Umbilical cord (tissue), 2 donors: Measurements from ENCODE around the gene JPH2. TPM values are rescaled to one million over a fixed set of nuclear protein-coding genes. Genes with fewer than 3 reads are reported as not detected.
"Not testable (repeated sequence)": the region's sequence is repeated elsewhere in the genome, so short reads cannot be mapped to it uniquely, and the experiment has no call there.

Experiments used
- DNase-seq: peaks from one replicate; pipeline ENCODE4 v3.0.0-alpha.2; 2015; ENCODE audit warnings: low spot score
- total RNA-seq: library from RNA; depleted of rRNA; stranded (reverse); fragments of >200 nt; gene quantifications from one replicate; pipeline ENCODE4 v1.2.3, GENCODE V29; 2014; ENCODE audit warnings: low replicate concordance; ENCODE audit not compliant: insufficient read depth

JPH2 gene
- 129 TPM for total RNA-seq

DNA sequence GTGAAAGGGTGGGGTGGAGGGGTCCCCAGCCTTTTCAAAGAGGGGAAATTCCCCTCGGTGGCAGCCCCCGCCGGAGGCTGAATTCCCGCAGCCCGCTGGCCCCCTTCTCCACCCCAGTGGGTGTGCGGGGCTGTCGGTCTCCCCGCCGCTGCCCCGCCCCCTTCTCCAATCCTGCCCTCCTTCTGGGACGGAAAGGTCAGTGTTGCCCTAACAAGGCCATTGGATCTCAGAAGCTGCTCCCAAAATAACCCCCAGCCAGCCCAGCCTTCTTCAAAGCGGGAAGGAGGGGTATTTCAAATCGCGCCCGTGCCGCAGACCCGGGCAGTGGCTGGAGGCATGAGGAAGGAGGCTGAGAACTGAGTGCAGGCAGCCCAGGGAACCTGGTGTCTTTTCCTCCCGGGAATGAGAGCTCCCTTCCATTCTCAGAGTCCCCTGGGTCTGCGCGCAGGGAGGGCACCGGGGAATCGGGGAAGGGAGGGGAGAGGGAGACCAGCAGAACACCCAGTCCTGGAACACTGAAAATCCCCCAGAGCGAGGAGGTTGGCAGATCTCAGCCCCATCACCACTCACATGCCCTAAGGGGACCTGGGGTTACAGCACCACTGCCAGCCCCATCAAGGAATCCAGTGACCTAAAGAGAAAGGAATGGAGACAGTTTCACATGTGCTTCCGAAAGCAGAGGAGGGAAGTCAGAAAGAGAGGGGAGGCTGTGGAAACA is at the start of gene JPH2:
JPH2 (minus strand) TSS at position 135 of the 718 bp plus-strand sequence. CDS start 483 bp downstream, outside the sequence.
- peak; percentile 88 for DNase-seq

GRCh38 chr20:44235702-44236101 is 48.7 kb upstream of the JPH2 start:
- no peak for DNase-seq

DNA sequence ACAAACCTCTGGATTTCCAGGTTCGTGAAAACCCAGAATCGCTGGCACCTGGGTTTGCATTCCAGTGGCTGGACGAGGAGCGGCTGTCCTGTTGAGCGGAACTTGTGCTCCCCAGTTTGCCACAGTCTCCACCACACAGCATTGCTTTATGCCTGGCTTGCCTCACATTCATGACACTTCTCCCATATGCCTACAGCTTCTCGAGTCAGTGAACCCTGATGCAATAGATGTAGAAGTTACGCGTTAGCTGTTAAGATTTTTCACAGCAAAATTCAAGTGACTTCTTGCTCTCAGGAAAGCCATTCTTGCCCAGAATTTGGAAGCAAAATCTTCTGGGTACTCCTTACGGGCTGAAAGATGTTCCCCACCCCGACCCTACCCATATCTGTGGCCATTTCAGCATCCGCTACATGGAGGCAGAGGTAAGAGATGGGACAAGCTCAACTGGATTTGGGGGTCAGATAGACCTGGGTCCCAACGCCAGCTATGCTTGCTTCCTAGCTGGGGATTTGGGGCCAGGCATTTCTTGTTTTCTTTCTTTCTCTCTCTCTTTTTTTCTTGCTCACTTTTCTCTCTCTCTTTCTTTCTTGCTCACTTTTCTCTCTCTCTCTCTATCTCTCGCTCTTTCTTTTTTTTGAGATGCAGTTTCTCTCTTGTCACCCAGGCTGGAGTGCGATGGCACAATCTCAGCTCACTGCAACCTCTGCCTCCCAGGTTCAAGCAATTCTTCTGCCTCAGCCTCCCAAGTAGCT is 47.8 kb upstream of the JPH2 start:
- no peak for DNase-seq

DNA sequence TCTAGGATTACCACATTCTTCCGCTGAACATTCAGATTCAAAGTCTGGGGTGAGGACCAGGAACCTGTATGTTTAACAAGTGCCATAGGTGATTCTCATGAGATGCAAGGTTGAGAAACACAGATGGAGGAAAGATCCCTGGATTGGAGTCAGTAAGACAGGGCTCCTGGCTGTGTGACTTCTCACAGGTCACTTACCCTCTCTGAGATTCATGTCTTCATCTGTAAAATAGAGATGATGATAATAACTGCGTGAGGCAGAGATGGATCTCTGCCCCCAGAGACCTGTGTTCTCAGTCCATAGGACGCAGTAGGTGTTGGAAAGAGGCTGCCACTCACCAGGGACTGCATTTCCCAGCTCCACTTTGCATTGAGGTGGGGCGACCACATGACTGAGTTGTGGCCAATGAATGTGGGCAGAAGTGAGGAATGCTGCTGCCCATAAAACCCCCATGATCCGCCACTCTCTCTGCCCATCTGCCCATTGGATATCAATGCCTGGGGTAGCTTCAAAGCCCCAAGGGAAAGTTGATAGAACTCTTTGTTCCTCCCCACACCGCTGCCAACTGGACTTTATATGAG is 46.5 kb upstream of the JPH2 start:
- no peak for DNase-seq

- not testable (repeated sequence) for DNase-seq
These were observed 45.5 kb upstream of the JPH2 start for GRCh38 chr20:44232469-44232856.

GRCh38 chr20:44231713-44232468 is 44.9 kb upstream of the JPH2 start:
- DNase-seq = no peak

- DNase-seq = no peak
These were observed 44.2 kb upstream of the JPH2 start for GRCh38 chr20:44231193-44231592.

DNA sequence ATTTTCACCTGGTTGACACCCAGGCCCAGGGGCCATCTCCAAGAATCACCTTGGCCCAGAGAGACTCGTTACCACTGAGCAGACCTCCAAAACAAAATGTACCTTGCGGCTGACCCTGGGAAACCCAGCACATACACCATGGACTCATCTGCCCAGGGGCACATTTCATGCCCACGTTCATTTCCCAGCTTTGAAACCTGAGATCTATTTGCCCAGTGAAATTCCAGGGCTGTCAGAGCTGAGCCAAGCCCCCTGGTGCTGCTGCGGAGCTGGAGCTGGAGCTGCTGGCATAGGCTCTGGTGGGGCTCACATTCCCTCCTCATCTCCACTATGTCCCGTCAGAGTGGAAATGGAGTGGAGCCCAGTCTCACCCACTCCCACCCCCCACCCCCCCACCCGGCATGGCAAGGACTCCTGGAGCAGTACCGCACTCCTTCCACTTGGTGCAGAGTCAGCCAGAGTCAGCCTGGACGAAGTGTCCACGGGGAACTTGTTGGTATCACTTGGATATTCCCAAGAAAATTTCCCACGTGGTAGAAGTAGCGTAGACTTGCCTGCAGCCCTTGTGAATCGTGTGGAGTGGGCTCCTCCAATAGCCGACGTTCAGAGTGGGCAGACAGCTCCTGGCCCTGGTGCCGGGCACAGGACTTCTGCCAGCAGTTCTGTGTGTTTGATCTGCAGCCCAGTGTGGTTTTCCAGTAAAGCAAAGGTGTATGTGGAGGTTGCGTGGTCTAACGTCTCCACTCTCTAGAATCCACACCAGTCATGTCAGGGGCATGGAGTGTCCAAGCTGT is 41.7 kb upstream of the JPH2 start:
- no peak for DNase-seq

- no peak for DNase-seq
These were observed 37.6 kb upstream of the JPH2 start for GRCh38 chr20:44224637-44225036.

DNA sequence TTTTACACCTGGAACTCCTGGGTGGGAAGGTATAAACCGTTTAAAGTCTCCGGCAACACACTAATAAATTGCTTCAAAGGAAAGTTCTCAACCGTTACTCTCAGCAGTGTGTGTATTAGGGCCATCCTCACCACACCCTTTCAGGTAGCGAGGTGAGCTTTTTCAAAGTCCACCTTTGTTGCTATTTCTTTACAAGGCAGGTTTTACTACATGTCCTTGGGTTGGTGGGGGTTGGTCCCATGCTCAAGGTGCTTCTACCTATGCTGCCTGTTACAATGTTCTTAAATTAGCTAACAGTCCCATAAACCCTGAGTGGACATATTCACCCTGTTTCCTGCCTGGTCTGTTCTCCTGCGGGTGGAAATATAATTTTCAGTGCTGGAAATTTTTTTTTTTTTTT is 36.7 kb upstream of the JPH2 start:
- no peak for DNase-seq

DNA sequence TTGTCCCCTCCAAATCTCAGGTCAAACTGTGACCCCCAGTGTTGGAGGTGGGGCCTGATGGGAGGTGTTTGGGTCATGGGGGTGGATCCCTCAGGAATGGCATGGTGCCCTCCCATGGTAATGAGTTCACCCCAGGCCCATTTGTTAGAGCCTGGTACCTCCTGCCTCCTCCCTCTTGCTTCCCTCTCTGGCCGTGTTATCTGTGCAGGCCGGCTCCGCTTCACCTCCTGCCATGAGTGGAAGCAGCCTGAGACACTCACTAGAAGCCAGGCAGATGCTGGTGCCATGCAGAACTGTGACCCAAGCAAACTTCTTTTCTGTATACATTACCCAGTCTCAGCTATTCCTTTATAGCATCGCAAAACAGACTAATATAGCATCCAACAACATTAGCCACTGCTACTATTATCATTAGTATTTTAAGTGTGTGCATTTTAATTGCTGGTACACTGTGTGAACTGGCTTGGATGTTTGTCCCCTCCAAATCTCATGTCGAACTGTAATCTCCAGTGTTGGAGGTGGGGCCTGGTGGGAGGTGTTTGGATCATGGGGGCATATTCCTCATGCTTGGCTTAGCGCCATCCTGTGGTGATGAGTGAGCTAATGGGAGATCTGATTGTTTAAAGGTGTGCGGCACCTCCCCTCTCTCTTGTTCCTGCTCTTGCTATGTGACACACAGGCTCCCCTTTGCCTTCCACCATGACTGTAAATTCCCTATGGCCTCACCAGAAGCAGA is 35.8 kb upstream of the JPH2 start:
- DNase-seq = no peak

DNA sequence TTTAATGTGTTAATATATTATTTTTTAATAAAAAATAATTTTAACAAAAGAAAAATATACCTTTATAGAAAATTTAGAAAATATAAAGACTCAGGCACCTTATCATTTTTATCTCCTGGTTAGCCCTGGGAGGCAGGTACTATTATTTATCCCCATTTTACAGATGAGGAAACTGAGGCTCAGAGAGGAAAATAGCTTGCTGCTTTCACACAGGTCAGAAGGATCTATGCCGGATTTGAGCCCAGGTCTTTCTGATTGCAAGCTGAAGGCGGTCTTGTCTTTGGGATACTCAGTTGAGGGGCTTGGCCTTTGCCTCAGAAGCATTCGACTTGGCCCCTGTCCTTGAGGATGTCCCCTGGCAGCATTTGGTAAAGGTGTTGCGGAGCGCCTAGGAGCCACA is 35.0 kb upstream of the JPH2 start:
- DNase-seq = no peak

DNA sequence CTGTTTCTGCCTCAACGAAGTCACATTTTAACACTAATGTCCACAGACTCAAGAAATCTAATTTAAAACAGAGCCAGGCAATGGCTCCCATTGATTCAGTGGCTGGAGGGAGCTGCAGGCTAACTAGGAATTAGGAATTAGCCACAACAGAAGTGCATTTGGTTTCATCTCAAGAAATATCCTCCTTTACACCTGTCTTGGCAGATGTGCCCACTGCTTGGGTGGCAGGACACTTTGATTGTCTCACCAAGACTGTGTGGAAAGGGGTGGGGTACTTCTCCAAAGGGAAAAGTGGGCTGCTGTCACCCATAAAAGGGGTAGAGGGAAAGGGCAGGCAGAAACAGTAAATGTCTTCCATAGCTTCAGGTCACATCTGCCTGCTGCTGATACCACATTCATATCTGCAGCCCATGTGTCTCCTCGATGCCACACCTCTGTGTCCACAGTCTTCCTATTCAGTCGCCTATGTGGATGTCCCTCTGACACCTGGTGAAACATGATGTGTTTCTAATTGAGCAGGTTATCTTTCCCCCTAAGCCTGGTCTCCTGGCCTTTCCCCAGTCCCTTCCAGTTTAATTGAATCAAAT is 34.5 kb upstream of the JPH2 start:
- no peak for DNase-seq

DNA sequence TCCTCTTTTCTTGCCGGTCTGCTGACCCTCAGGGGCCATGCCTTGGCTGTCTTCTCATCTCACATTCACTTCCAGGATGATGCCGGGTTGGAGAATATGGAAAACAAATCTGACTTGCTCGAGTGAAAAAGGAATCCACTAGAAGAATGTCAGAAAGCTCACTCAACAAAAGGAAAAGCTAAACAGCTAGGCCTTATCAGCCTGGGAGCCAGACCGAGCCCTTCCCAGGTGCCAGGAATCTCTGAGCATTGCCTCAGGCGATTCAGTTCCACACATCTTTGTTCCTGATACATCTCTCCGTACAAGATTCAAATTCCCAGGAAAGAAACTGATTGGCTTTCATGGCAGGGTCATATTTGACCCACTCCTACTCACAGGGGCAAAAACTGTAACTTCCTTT is 32.8 kb upstream of the JPH2 start:
- no peak for DNase-seq

- no peak for DNase-seq
These were observed 32.3 kb upstream of the JPH2 start for GRCh38 chr20:44219170-44219730.

- DNase-seq = no peak
These were observed 31.5 kb upstream of the JPH2 start for GRCh38 chr20:44218446-44218845.

- peak; percentile 57 for DNase-seq
These were observed 30.5 kb upstream of the JPH2 start for GRCh38 chr20:44217342-44218092.

DNA sequence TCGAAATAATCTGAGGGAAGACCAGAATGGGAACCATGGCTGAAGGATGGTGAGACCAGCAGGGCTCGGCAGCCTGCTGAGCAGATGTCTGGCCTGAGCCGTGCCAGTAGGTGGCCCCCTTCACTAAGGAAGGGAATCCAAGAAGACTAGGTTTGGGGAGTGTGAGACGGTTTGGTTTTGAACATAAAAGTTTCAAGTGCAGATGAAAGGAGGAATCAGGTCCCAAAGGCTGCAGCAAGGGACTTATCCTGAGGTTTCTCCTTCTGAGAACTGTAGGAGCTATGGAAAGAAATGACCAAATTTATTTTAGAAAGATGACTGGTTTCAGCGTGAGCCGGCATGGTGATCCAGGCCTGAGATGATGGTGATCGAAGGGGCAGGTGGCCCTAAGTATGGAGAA is 28.1 kb upstream of the JPH2 start:
- peak; percentile 80 for DNase-seq

GRCh38 chr20:44212792-44213191 is 25.8 kb upstream of the JPH2 start:
- no peak for DNase-seq
